Renal cortical epithelial cell (primary cell): ENCODE results near the gene BABAM2. TPM values are rescaled to one million over a fixed set of nuclear protein-coding genes. Genes with fewer than 3 reads are reported as not detected.
"Not testable (repeated sequence)": the region's sequence is repeated elsewhere in the genome, so short reads cannot be mapped to it uniquely, and the experiment has no call there.

ENCODE experiments used
- DNase-seq: peaks from one replicate; pipeline ENCODE4 v3.0.0-alpha.2; 2011; ENCODE audit warnings: low read depth
- total RNA-seq: library from RNA; depleted of rRNA; stranded (reverse); fragments of >200 nt; gene quantifications from 2 replicates; pipeline ENCODE4 v1.2.3, GENCODE V29; 2014

Gene BABAM2
- total RNA-seq, 1 donor from 2014 or later = 57.3 TPM

GRCh38 chr2:28327956-28328922 is 437.7 kb downstream of the BABAM2 start:
- DNase-seq = peak; percentile 17

GRCh38 chr2:28329184-28329583 is 438.7 kb downstream of the BABAM2 start:
- no peak for DNase-seq

GRCh38 chr2:28330722-28331121 is 440.2 kb downstream of the BABAM2 start:
- not testable (repeated sequence) for DNase-seq

- DNase-seq = not testable (repeated sequence)
Measured at GRCh38 chr2:28331797-28332196, 441.3 kb downstream of the BABAM2 start.

GRCh38 chr2:28332696-28333095 is 442.2 kb downstream of the BABAM2 start:
- DNase-seq = no peak

- no peak for DNase-seq
Measured at GRCh38 chr2:28333606-28334526, 443.3 kb downstream of the BABAM2 start.

- DNase-seq = no peak
Measured at GRCh38 chr2:28334527-28334894, 444.0 kb downstream of the BABAM2 start.

- DNase-seq = not testable (repeated sequence)
Measured at GRCh38 chr2:28335265-28335664, 444.7 kb downstream of the BABAM2 start.

GRCh38 chr2:28335666-28336065 is 445.1 kb downstream of the BABAM2 start:
- DNase-seq = no peak

GRCh38 chr2:28336264-28336980 is 445.9 kb downstream of the BABAM2 start:
- no peak for DNase-seq

GRCh38 chr2:28336982-28337627 is 446.6 kb downstream of the BABAM2 start:
- no peak for DNase-seq

- peak; percentile 92 for DNase-seq
Measured at GRCh38 chr2:28338046-28338817, 447.7 kb downstream of the BABAM2 start.

- peak; percentile 34 for DNase-seq
Measured at GRCh38 chr2:28338831-28339321, 448.3 kb downstream of the BABAM2 start.

- DNase-seq = peak; percentile 51
Measured at GRCh38 chr2:28339516-28340175, 449.1 kb downstream of the BABAM2 start.

- DNase-seq = no peak
Measured at GRCh38 chr2:28340312-28341202, 450.0 kb downstream of the BABAM2 start.

- no peak for DNase-seq
Measured at GRCh38 chr2:28341208-28341891, 450.8 kb downstream of the BABAM2 start.

GRCh38 chr2:28342081-28342967 is 451.8 kb downstream of the BABAM2 start:
- DNase-seq = peak; percentile 82
